Measurements from ENCODE around the gene DPP8.
"Not testable (repeated sequence)": the region's sequence is repeated elsewhere in the genome, so short reads cannot be mapped to it uniquely, and the experiment has no call there.

Gene DPP8

GRCh38 chr15:65402961-65403360 is 114.5 kb downstream of the DPP8 start:
- DNase-seq (ENCODE audit: low spot score), result no peak

- DNase-seq (ENCODE audit: low spot score), result no peak
These were observed 115.8 kb downstream of the DPP8 start for GRCh38 chr15:65401611-65402240.

- peak; percentile 81 for DNase-seq (ENCODE audit: low spot score)
These were observed 116.5 kb downstream of the DPP8 start for GRCh38 chr15:65400760-65401610.

GRCh38 chr15:65399997-65400396 is 117.5 kb downstream of the DPP8 start:
- DNase-seq (ENCODE audit: low spot score), result no peak

GRCh38 chr15:65399001-65399706 is 118.3 kb downstream of the DPP8 start:
- no peak for DNase-seq (ENCODE audit: low spot score)

- DNase-seq (ENCODE audit: low spot score), result not testable (repeated sequence)
These were observed 119.0 kb downstream of the DPP8 start for GRCh38 chr15:65398486-65398885.

GRCh38 chr15:65396965-65397317 is 120.5 kb downstream of the DPP8 start:
- no peak for DNase-seq (ENCODE audit: low spot score)

GRCh38 chr15:65396283-65396964 is 121.1 kb downstream of the DPP8 start:
- no peak for DNase-seq (ENCODE audit: low spot score)

- DNase-seq (ENCODE audit: low spot score), result no peak
These were observed 121.8 kb downstream of the DPP8 start for GRCh38 chr15:65395567-65396202.

- DNase-seq (ENCODE audit: low spot score), result no peak
These were observed 122.6 kb downstream of the DPP8 start for GRCh38 chr15:65394936-65395335.

GRCh38 chr15:65394280-65394789 is 123.2 kb downstream of the DPP8 start:
- DNase-seq (ENCODE audit: low spot score), result no peak

GRCh38 chr15:65393557-65393956 is 123.9 kb downstream of the DPP8 start:
- DNase-seq (ENCODE audit: low spot score), result no peak

- no peak for DNase-seq (ENCODE audit: low spot score)
These were observed 124.4 kb downstream of the DPP8 start for GRCh38 chr15:65393091-65393490.
